ENCODE measurements around the gene DMTF1. TPM values are rescaled to one million over a fixed set of nuclear protein-coding genes. Genes with fewer than 3 reads are reported as not detected.

The DMTF1 gene
- total and polyA plus RNA-seq, 2 of the 4 experiments (the other 2 are of a cell fraction) = 59.0 to 69.0 TPM

DNA sequence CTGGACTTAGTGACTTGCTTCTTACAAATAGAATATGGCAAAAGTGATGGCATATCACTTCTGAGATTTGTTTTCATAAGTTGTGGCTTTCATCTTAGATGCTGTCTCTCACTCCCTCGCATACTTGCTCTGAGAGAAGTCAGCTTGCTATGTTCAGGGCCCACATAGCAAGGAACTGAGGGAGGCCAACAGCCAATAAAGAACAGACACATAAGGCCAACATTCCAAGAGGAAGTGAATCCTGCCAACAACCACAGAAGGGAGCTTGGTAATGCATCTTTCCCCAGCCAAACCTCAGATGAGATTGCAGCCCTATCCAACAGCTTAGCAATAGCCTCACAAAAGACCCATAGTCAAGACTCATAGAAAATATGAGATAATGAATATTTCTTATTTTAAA lies 39.2 kb upstream of the DMTF1 start:
- H3K4ac ChIP-seq (ENCODE audit: low read depth, low read length) = no peak overlapping the region
- H3K9ac ChIP-seq (ENCODE audit: low read depth, low read length) = no peak overlapping the region
- ChIA-PET POLR2A (ENCODE audit: unreplicated experiment) (no interaction called here), CTCF (no interaction called here)
- no peak overlapping the region for H2BK5ac ChIP-seq (ENCODE audit: low read depth, low read length, poor library complexity, severe bottlenecking)
- H3K27ac ChIP-seq (ENCODE audit: insufficient read depth, low read length) = no peak overlapping the region
- WGBS, 2 experiments (ENCODE audit: extremely low coverage in 2 of 2, insufficient read length in 1 of 2) = no CpG with 5 or more reads among the region's 1 CpG
- H3K4me1 ChIP-seq (ENCODE audit: control insufficient read depth, insufficient read depth, low read length) = no peaks in the 10 kb centered on the region
- H2BK20ac ChIP-seq (ENCODE audit: low read depth, low read length) = no peak overlapping the region
- H3K36me3 ChIP-seq (ENCODE audit: control insufficient read depth, insufficient read depth, low read length) = no peaks in the 10 kb centered on the region
- H3K18ac ChIP-seq (ENCODE audit: low read depth, low read length) = no peak overlapping the region
- H3K27me3 ChIP-seq (ENCODE audit: control insufficient read depth, insufficient read depth, low read length) = no peaks in the 10 kb centered on the region
- no peaks in the 10 kb centered on the region for H4K20me1 ChIP-seq (ENCODE audit: insufficient read depth, low read length)
- TF ChIP-seq NFE2L2 (IDR thresholded peaks at IDR 0.05; ENCODE audit: low read depth, low read length) (no peak), RFX5 (IDR thresholded peaks at IDR 0.05; ENCODE audit: low read depth, low read length) (no peak), RAD21 (IDR thresholded peaks at IDR 0.05; ENCODE audit: low read length) (no peak), RCOR1 (IDR thresholded peaks at IDR 0.05; ENCODE audit: insufficient replicate concordance, low read length) (no peak), FOS (IDR thresholded peaks at IDR 0.05; ENCODE audit: low read depth, low read length) (no peak), MAZ (IDR thresholded peaks at IDR 0.05; ENCODE audit: borderline replicate concordance, low read depth, low read length) (no peak), CHD1 (IDR thresholded peaks at IDR 0.05; ENCODE audit: low read depth, low read length) (no peak), SMC3 (IDR thresholded peaks at IDR 0.05; ENCODE audit: low read depth, low read length) (no peak), BHLHE40 (IDR thresholded peaks at IDR 0.05; ENCODE audit: low read depth, low read length) (no peak), POLR2A (IDR thresholded peaks at IDR 0.05; ENCODE audit: low read depth, low read length) (no peak), MAFK (IDR thresholded peaks at IDR 0.05; ENCODE audit: low read depth, low read length) (no peak), CEBPB (IDR thresholded peaks at IDR 0.05; ENCODE audit: low read depth, low read length) (no peak), MXI1 (IDR thresholded peaks at IDR 0.05; ENCODE audit: borderline replicate concordance, low read depth, low read length) (no peak)
- TF ChIP-seq, protein P1, sequence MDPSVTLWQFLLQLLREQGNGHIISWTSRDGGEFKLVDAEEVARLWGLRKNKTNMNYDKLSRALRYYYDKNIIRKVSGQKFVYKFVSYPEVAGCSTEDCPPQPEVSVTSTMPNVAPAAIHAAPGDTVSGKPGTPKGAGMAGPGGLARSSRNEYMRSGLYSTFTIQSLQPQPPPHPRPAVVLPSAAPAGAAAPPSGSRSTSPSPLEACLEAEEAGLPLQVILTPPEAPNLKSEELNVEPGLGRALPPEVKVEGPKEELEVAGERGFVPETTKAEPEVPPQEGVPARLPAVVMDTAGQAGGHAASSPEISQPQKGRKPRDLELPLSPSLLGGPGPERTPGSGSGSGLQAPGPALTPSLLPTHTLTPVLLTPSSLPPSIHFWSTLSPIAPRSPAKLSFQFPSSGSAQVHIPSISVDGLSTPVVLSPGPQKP (IDR thresholded peaks at IDR 0.05; ENCODE audit: borderline replicate concordance, low read depth, low read length) = no peak
- TF ChIP-seq, protein P2, sequence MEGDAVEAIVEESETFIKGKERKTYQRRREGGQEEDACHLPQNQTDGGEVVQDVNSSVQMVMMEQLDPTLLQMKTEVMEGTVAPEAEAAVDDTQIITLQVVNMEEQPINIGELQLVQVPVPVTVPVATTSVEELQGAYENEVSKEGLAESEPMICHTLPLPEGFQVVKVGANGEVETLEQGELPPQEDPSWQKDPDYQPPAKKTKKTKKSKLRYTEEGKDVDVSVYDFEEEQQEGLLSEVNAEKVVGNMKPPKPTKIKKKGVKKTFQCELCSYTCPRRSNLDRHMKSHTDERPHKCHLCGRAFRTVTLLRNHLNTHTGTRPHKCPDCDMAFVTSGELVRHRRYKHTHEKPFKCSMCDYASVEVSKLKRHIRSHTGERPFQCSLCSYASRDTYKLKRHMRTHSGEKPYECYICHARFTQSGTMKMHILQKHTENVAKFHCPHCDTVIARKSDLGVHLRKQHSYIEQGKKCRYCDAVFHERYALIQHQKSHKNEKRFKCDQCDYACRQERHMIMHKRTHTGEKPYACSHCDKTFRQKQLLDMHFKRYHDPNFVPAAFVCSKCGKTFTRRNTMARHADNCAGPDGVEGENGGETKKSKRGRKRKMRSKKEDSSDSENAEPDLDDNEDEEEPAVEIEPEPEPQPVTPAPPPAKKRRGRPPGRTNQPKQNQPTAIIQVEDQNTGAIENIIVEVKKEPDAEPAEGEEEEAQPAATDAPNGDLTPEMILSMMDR (conservative IDR thresholded peaks at IDR 0.05; ENCODE audit: low read depth, low read length) = no peak
- TF ChIP-seq, protein P3, sequence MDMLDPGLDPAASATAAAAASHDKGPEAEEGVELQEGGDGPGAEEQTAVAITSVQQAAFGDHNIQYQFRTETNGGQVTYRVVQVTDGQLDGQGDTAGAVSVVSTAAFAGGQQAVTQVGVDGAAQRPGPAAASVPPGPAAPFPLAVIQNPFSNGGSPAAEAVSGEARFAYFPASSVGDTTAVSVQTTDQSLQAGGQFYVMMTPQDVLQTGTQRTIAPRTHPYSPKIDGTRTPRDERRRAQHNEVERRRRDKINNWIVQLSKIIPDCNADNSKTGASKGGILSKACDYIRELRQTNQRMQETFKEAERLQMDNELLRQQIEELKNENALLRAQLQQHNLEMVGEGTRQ (IDR thresholded peaks at IDR 0.05; ENCODE audit: low read depth, low read length) = no peak
- dilution Hi-C loops (cut with HindIII; ENCODE audit: low sequenced_read_pairs, unreplicated experiment) = no loop called here
- no peak overlapping the region for H3K23ac ChIP-seq (ENCODE audit: low read depth, low read length)
- no TSS peak for BruUV-seq (replicated peaks)
- no peak overlapping the region for H2BK120ac ChIP-seq (ENCODE audit: low read depth, low read length)
- intact Hi-C loops (cut with micrococcal nuclease) = no loop called here
- no peak for ATAC-seq (ENCODE audit: low read depth)
- H2BK15ac ChIP-seq (ENCODE audit: low read depth, low read length) = no peak overlapping the region
- no peak overlapping the region for H3K4me2 ChIP-seq (ENCODE audit: low read depth, low read length)
- DNase-seq = peak; percentile 16
- H2AFZ ChIP-seq (replicated peaks; ENCODE audit: low read length, poor library complexity) = no peak overlapping the region
- no peak overlapping the region for H2AK9ac ChIP-seq (replicated peaks; ENCODE audit: low read depth, low read length, poor library complexity)
- in situ Hi-C loops (cut with MboI; ENCODE audit: low sequenced_read_pairs) = no loop called here
- H3K14ac ChIP-seq (replicated peaks; ENCODE audit: low read depth, low read length) = no peak overlapping the region
- no peak overlapping the region for H4K91ac ChIP-seq (ENCODE audit: insufficient read depth, low read depth, low read length)
- no peaks in the 10 kb centered on the region for H3K79me1 ChIP-seq (ENCODE audit: low read depth in 1 of 2, low read length in 2 of 2)
- H2AK5ac ChIP-seq (ENCODE audit: low read depth, low read length) = no peak overlapping the region
- H4K5ac ChIP-seq (ENCODE audit: low read depth, low read length) = no peak overlapping the region
- H4K8ac ChIP-seq (ENCODE audit: low read depth in 2 of 2, low read length in 2 of 2) = no peak overlapping the region
- H3K4me3 ChIP-seq (ENCODE audit: insufficient read depth, low read depth, low read length) = no peak overlapping the region
- no peaks in the 10 kb centered on the region for H3K9me1 ChIP-seq (ENCODE audit: insufficient read depth, low read length)
- no peaks in the 10 kb centered on the region for H3K9me3 ChIP-seq (ENCODE audit: control insufficient read depth, insufficient read depth, low read length)
- no peak overlapping the region for H3K56ac ChIP-seq (ENCODE audit: extremely low read depth, insufficient read depth, low read length)

All from IMR-90 (cell line).